SU-DHL-6 (cell line): ENCODE measurements around the gene KCNH3.

Source experiments
- H2AFZ ChIP-seq: fragments of 200-600 bp; sonication (generic); 2 replicates; pipeline ENCODE4 v1.6.1; 2014; ENCODE audit warnings: low read depth, mild to moderate bottlenecking, moderate library complexity, mixed read lengths, antibody characterized with exemption, low read length; ENCODE audit not compliant: severe bottlenecking
- H3F3A ChIP-seq: fragments of 200-600 bp; shearing (Covaris generic); 2 replicates; pipeline ENCODE4 v1.6.0; 2016; ENCODE audit warnings: antibody characterized with exemption, mild to moderate bottlenecking; ENCODE audit not compliant: insufficient read depth
- H3K27ac ChIP-seq: fragments of 200-600 bp; sonication (generic); 2 replicates; pipeline ENCODE4 v1.5.1; 2016; ENCODE audit warnings: low read depth, mild to moderate bottlenecking, low read length, moderate library complexity, mixed read lengths
- H3K27me3 ChIP-seq: fragments of 200-600 bp; sonication (generic), shearing (Covaris generic); 2 replicates; pipeline ENCODE4 v1.6.0; 2014; ENCODE audit warnings: mild to moderate bottlenecking, low read length
- H3K36me3 ChIP-seq: fragments of 200-600 bp; sonication (generic); 2 replicates; pipeline ENCODE4 v1.6.1; 2014; ENCODE audit warnings: mild to moderate bottlenecking, low read length, mixed read lengths
- H3K4me2 ChIP-seq: fragments of 300-600, 200-600 bp; shearing (Covaris generic), sonication (generic); 2 replicates; pipeline ENCODE4 v1.6.0; 2014; ENCODE audit warnings: low read length, low read depth, mild to moderate bottlenecking; ENCODE audit not compliant: poor library complexity, severe bottlenecking
- H3K4me3 ChIP-seq: fragments of 200-600 bp; sonication (generic); 2 replicates; pipeline ENCODE4 v1.5.1; 2014; ENCODE audit warnings: antibody characterized with exemption, low read length, mild to moderate bottlenecking, mixed read lengths; ENCODE audit not compliant: insufficient read depth, poor library complexity, severe bottlenecking
- H3K79me2 ChIP-seq: fragments of 200-600 bp; sonication (generic); 2 replicates; pipeline ENCODE4 v1.6.1; 2014; ENCODE audit warnings: mild to moderate bottlenecking, low read length, moderate library complexity; ENCODE audit not compliant: insufficient read depth
- H3K9ac ChIP-seq: fragments of 200-600 bp; sonication (generic); 2 replicates; pipeline ENCODE4 v1.7.0; 2014; ENCODE audit warnings: mild to moderate bottlenecking, low read length
- H3K9me2 ChIP-seq: fragments of 200-600 bp; sonication (generic); replicated peaks from 2 replicates; pipeline ENCODE4 v1.6.1; 2014; ENCODE audit warnings: low read length; ENCODE audit not compliant: insufficient read depth
- H3K9me3 ChIP-seq: fragments of 200-600 bp; sonication (generic); 2 replicates; pipeline ENCODE4 v1.6.1; 2014; ENCODE audit warnings: low read length, mixed read lengths; ENCODE audit not compliant: insufficient read depth
- H4K20me1 ChIP-seq: fragments of 200-600 bp; sonication (generic); 2 replicates; pipeline ENCODE4 v1.6.1; 2014; ENCODE audit warnings: low read depth, mild to moderate bottlenecking, antibody characterized with exemption, low read length, moderate library complexity, mixed read lengths
- EZH2phosphoT487 ChIP-seq: fragments of 200-600 bp; sonication (generic), shearing (Covaris generic); conservative IDR thresholded peaks from 2 replicates; pipeline ENCODE4 v1.6.1; 2018; ENCODE audit warnings: mild to moderate bottlenecking, antibody characterized with exemption, low read length, moderate library complexity, mixed read lengths
- TF ChIP-seq, protein P1 (sequence below): fragments of 200-600 bp; sonication (generic); IDR thresholded peaks from one replicate; pipeline ENCODE4 v1.5.1; 2017; ENCODE audit warnings: antibody characterized with exemption, mild to moderate bottlenecking, low read length, moderate library complexity; ENCODE audit not compliant: insufficient read depth, poor library complexity, severe bottlenecking

The KCNH3 gene

DNA sequence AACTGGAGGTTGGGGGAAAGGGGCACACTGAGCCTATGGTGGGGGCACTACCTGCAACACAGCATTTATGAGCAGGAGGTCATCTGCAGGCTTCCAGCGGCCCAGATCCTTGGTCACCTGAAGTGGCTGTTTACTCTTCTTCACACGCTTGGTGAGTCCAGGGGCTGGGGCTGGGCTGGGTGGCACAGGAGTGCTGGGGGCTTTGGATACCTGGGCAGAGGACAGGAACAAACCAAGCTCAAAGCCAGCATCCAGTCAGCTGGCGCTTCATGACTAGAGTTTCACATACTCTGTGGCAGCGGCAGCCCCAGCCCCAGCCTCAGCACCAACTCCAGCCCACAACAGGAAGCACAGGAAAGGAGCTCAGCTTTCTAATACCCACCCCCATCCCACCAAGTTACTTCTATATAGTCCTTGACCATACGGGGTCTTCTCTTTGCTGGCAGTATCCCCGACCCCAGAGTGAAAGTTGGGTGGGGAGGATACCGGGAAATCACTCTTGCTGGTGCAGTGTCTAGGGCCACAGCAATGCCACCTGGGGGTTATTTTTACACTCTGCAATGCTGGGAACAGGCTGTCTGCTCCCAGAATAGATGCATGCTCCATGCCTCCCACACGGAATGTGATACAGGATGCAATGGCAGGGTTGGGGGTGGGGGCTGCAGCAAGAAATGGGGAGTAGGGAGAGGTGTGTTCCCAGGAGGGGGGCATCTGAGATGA is 26.0 kb downstream of the KCNH3 start:
- Histone ChIP-seq H3F3A (no peaks in the 10 kb centered on the region), H3K9me2 (no peaks in the 10 kb centered on the region), H3K27ac (no peak overlapping the region), H3K36me3 (no peaks in the 10 kb centered on the region), H3K79me2 (peaks cover 36% of the 10 kb centered on the region), H2AFZ (no peak overlapping the region), H3K9me3 (no peaks in the 10 kb centered on the region), H3K9ac (no peak overlapping the region), H4K20me1 (no peaks in the 10 kb centered on the region), H3K4me2 (no peak overlapping the region), H3K4me3 (no peak overlapping the region), H3K27me3 (no peaks in the 10 kb centered on the region)
- no peak for TF ChIP-seq EZH2phosphoT487
- TF ChIP-seq, protein P1, sequence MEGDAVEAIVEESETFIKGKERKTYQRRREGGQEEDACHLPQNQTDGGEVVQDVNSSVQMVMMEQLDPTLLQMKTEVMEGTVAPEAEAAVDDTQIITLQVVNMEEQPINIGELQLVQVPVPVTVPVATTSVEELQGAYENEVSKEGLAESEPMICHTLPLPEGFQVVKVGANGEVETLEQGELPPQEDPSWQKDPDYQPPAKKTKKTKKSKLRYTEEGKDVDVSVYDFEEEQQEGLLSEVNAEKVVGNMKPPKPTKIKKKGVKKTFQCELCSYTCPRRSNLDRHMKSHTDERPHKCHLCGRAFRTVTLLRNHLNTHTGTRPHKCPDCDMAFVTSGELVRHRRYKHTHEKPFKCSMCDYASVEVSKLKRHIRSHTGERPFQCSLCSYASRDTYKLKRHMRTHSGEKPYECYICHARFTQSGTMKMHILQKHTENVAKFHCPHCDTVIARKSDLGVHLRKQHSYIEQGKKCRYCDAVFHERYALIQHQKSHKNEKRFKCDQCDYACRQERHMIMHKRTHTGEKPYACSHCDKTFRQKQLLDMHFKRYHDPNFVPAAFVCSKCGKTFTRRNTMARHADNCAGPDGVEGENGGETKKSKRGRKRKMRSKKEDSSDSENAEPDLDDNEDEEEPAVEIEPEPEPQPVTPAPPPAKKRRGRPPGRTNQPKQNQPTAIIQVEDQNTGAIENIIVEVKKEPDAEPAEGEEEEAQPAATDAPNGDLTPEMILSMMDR, result no peak

DNA sequence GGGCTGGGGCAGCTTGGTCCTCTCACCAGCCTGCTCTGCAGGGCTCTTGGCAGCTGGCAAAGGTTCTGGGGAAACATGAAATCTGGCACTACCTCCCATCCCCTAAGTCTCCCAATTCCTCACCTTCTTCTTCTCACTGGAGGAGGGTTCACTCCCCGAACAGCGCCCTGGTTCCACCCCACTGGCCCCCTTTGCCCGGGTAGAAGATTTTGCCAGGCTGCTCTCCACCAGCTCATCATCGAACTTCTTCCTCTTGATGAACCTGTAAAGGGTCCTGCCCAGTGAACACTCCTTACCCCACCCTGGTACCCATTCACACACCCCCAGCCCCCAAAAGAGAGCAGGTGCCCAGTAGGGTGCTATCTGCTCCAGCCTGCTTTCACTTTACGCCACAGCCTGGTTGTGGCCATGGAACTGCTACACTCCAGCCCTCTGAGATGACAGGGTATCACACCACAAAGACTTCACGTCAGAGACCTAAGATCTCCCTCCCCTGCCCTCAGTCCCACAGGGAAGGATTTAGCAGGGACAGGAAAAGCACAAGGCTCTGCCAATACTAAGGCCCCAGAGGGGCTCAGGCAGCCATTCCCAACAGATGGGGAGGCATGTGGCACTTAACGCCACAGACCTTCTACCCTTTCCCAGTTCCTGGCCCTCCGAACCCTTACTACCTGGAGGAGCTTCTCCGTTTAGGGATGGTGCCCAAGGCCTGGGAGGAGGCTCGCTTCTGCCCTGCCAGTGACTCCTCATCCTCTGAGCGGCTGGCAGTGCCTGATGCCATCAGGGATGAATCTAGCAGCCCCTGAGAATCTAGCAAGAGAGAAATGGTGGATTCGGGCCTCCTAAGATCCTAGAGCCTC is 26.8 kb downstream of the KCNH3 start:
- no peak overlapping the region for H3K4me2 ChIP-seq
- H3F3A ChIP-seq, result no peaks in the 10 kb centered on the region
- H3K9ac ChIP-seq, result no peak overlapping the region
- H3K9me2 ChIP-seq, result no peaks in the 10 kb centered on the region
- peaks cover 43% of the 10 kb centered on the region for H3K79me2 ChIP-seq
- H3K27me3 ChIP-seq, result no peaks in the 10 kb centered on the region
- no peaks in the 10 kb centered on the region for H3K36me3 ChIP-seq
- no peak overlapping the region for H3K27ac ChIP-seq
- no peak overlapping the region for H2AFZ ChIP-seq
- TF ChIP-seq EZH2phosphoT487, result no peak
- TF ChIP-seq, protein P1, result no peak
- no peaks in the 10 kb centered on the region for H4K20me1 ChIP-seq
- no peak overlapping the region for H3K4me3 ChIP-seq
- H3K9me3 ChIP-seq, result no peaks in the 10 kb centered on the region

DNA sequence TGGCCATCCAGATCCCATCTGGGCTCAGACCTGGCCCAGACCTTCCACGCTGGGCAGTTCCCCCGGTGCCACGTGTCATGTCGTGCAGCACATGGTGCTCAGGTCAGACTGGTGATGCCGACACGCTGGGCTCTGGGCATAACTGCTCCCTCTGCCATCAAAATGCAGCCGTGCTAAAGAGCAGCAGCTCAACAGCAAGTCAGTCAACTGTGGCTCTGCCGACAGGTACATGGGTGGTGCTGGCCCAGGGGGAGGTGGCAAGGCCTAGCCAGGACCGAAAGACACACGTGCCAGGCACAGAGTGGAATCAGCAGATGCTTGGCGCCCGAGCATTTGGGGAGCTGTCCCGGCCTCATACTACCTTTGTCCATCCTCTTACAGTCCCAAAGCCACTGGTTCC is 27.5 kb downstream of the KCNH3 start:
- Histone ChIP-seq H3K27me3 (no peaks in the 10 kb centered on the region), H3F3A (no peaks in the 10 kb centered on the region), H4K20me1 (no peaks in the 10 kb centered on the region), H3K4me2 (peak overlapping the region; percentile 76), H3K36me3 (no peaks in the 10 kb centered on the region), H3K4me3 (no peak overlapping the region), H3K9ac (peak overlapping the region; percentile 85; the same call in 1 of the 2 replicates), H3K27ac (no peak overlapping the region), H3K9me2 (no peaks in the 10 kb centered on the region), H2AFZ (no peak overlapping the region), H3K79me2 (peaks cover 49% of the 10 kb centered on the region), H3K9me3 (no peaks in the 10 kb centered on the region)
- no peak for TF ChIP-seq EZH2phosphoT487
- TF ChIP-seq, protein P1, result no peak
